GM19238 (cell line): Measurements from ENCODE around the gene KCTD7.
"Not testable (repeated sequence)": the region's sequence is repeated elsewhere in the genome, so short reads cannot be mapped to it uniquely, and the experiment has no call there.

Experiments used
- DNase-seq: peaks from one replicate; pipeline ENCODE4 v3.0.0; 2011; ENCODE audit warnings: low spot score; ENCODE audit not compliant: insufficient read length

The KCTD7 gene

DNA sequence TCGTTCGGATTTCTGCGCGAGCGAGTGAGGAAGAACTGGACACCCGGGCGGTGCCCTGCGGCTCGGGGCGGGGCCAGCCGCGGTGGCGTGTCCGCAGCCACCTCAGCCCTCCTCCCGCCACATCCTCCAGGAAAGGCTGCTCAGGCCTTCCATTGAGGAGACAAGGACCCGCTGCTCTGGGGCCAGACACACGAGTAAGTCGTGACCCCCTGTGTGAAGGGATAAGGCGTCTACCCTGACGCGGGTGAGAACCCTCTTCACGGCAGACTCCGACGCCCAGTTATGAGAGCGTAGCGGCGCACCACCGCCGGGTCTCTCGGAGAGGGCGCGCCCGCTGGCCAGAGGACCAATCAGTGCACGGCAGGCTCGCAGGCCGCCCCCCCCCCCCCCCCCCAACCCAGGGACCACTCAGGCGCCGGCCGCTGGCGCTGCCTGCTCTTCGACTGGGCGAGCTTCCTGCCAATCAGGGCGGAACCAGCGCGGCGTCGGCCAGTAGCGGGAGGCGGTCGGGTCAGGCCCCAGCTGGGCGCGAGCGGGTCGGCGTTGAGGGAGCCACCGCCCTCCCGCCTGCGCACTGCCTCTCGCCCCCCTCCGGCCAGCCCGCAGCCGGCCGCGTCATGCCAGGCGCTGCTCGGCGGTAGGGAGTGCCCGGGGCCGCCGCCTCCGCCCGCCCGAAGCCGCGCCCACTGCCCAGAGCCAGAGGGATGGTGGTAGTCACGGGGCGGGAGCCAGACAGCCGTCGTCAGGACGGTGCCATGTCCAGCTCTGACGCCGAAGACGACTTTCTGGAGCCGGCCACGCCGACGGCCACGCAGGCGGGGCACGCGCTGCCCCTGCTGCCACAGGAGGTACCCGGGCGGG is at the start of gene KCTD7:
Gene KCTD7 (plus strand): TSS at position 521 of the 861 bp plus-strand sequence. CDS start 184 bp downstream, at position 705.
- DNase-seq: peak; percentile 99

DNA sequence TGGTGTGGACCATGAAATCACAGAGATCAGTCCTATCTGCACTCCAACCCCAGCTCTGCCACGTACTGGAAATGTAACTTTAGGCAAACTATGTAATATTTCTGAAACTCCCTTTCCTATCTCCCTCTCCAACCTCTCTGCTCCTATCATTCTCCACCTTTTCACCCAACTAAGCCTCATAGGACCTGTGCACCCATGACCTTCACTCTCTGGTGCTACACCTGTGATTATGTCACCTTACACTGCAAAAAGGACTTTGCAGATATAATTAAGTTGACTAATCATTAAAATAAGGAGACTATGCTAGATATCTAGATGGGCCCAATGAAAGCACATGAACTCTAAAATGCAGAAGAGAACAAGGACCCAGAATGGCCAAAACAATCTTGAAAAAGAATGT is 48.3 kb upstream of the KCTD7 start:
- DNase-seq: not testable (repeated sequence)

DNA sequence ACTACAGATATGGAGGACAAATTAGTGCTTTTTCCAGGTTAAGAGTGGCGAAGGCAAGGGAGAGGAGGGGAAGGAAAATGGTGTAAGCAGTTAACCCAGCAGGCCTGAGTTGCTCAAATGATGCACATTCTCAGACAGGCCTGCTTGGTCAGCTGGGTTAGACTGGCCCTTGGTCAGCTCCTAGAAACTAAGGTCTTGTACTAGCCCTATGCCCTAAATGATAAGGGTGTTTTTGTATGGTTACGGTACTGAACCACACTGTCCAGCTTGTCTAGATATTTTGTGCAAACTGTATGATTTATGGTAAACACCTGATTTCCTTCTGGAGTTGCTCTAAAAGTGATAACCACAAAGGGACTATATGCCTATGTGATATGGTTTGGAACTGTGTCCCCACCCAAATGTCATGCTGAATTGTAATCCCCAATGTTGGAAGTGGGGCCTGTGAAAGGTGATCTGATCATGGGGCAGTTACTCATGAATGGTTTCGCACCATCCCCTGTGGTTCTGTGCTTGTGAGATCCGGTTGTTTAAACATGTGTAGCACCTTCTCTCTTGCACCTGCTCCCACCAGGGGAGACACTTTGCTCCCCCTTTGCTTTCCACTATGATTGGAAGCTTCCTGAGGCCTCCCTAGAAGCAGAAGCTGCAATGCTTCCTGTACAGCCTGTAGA is 45.7 kb upstream of the KCTD7 start:
- not testable (repeated sequence) for DNase-seq

DNA sequence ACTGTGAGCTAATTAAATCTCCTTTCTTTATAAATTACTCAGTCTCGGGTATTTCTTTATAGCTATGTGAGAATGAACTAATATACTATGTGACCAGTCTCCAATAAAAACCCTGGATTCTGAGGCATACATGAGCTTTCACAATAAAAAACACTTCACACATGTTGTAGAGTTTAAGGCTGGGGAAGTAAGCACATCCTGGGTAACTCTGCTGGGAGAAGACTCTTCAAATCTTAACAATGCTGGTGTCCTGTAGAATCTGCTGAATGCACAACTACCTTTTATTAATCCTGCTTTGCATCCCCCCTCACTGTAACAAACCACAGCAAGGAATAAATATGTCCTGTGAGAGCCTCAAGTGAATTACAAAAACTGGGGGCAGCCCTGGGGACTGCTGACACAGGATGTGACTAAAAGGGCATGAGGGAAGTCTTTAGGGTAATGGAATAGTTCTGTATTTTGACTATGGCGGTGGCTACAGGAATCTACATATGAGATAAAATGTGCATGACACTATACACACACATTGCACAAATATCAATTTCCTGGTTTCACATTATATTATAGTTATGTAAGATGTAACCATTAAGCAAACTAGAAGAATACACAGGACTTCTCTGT is 45.1 kb upstream of the KCTD7 start:
- DNase-seq: no peak

- DNase-seq: no peak
These were observed 42.5 kb upstream of the KCTD7 start for GRCh38 chr7:66586181-66586580.

DNA sequence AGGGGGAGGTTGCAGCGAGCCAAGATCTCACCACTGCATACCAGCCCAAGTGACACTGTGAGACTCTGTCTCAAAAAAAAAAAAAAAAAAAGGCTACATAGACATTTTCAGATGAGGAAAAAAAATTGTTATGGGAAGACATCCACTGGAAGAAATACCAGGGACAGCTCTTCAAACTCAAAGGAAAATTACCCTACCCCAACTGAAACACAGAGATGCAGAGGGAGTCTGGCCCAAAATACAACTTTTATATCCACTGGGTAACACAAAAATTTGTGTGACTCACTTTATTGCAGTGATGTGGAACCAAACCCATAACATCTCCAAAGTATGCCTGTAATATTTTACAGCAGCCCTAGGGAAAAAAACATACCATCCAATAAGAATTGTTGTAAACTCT is 40.5 kb upstream of the KCTD7 start:
- not testable (repeated sequence) for DNase-seq

DNA sequence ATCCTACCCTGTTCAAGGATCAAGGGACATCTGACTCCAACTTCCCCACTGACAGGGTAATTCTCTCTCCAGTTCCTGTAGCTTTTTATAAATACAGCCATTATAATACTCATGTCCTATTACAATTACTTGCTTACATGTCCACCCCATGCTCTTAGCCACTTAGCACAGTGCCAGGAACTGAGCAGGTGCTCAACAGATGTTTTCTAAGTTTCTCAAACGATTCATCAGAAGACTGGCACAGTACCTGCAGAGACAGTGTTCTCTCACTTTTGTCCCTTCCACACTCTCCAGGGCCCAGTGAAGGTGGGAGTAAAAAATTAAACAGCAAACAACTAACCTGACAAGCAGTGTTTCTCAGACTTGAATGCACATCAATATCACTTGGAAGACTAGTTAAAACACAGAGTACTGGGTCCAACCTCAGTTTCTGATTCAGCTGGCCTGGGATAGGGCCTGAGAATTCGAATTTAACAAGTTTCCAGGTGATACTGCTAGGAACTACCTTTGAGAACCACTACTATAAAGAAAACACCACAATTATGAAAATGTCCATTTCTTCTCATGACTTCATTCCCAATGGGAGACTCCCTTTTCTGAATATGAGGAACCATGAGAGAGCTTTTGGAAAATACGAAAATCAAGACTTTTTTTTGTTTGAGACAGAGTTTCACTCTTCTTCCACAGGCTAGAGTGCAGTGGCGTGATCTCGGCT is 39.7 kb upstream of the KCTD7 start:
- DNase-seq: not testable (repeated sequence)

DNA sequence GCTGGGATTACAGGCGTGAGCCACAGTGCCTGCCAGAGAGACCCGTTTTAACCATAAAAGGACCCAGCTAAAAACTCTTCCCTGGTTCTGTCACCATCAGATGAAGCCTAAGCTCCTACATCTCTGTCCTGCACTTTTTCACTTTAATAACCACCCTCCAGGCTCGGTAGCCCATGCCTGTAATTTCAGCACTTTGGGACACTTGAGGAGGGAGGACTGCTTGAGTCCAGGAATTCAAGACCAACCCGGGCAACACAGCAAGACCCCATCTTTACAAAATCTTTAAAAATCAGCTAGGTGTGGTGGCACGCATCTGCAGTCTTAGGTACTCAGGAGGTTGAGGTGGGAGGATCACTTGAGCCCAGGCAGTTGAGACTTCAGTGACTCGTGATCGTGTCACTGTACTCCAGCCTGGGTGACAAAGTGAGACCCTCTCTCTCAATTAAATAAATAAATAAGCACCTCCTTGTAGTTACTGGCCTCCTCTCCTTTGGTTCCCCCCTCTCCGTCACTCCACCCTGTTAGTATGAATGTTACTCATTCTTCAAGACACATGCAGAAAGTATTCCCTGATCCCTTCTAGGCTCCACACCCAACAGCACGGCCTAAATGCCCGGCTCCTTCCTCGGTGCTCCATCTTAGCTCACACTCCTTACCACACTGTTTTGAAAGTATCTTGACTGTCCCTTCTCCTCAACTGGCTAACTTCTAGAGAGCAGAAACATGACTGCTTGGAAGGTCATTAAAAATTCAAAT is 38.2 kb upstream of the KCTD7 start:
- DNase-seq: not testable (repeated sequence)

- DNase-seq: not testable (repeated sequence)
These were observed 37.5 kb upstream of the KCTD7 start for GRCh38 chr7:66591058-66591798.

GRCh38 chr7:66591799-66592596 is 36.7 kb upstream of the KCTD7 start:
- peak; percentile 91 for DNase-seq

- not testable (repeated sequence) for DNase-seq
These were observed 36.0 kb upstream of the KCTD7 start for GRCh38 chr7:66592597-66593146.

- not testable (repeated sequence) for DNase-seq
These were observed 34.6 kb upstream of the KCTD7 start for GRCh38 chr7:66594082-66594481.

DNA sequence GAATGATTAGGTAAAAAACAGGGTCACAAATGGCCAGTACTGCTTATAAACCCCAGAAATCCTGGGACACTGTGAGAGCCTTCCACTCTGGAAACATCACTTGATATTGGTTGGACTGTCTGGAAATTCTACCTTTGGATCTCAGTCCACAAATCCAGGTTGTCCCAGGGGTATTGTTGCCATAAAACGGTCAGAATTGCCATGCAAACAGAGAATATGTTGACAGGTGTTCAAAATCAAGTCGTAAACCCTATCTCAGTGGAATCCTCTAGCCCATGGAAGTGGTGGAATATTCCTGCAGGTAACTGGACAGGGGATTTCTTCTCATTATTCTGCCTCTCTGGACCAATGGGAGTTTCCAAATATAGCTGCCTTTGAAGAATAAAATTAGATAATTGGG is 31.2 kb upstream of the KCTD7 start:
- no peak for DNase-seq

DNA sequence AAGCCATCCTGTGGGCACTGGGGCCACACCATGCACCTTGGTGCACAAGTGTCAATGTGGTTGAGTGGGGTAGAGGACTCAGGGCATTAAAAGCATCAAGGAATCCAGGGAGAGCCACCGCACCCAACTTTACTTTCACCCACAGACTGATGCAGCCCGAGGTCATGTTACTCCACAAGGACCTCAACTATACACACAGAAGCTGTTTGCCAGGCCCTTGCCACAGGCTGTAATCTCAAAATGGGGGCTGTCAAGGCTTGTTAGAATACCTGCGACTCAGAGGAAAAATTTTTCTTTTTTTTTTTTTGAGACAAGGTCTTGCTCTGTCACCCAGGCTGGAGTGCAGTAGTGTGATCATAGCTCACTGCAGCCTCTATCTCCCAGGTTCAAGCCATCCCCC is 26.5 kb upstream of the KCTD7 start:
- no peak for DNase-seq

DNA sequence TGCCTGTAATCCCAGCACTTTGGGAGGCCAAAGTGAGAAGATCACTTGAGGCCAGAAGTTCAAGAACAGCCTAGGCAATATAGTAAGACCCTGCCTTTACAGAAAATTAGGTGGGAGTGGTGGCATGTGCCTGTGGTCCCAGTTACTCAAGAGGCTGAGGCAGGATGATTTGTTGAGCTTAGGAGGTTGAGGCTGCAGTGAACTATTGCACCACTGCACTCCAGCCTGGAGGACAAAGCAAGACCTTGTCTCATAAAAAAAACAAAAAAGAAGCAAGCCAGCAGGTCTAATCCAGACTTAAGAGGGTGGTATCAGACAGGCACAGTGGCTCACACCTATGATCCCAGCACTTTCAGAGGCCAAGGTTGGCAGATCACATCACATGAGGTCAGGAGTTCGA is 24.5 kb upstream of the KCTD7 start:
- DNase-seq: no peak

- not testable (repeated sequence) for DNase-seq
These were observed 22.0 kb upstream of the KCTD7 start for GRCh38 chr7:66606540-66607291.

DNA sequence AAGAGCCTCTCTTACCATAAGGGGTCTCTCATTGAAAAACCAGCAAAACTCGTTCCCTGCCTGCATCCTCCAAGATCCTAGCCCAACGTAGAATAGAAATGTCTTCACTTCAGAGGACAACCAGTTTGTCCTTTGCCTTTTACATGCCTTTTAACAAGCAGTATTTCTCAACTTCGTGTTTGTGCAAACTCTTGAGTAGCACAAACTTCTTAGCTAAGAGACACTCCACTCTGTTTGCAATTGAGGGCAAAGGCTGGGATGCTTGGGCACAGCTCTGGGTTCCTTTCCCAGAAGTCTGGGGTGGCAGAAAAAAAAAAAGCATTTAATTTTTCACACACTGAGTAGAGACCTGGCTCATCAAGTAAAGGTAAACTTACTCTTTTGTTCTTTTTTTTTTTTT is 19.5 kb upstream of the KCTD7 start:
- no peak for DNase-seq

- DNase-seq: not testable (repeated sequence)
These were observed 14.1 kb upstream of the KCTD7 start for GRCh38 chr7:66614596-66614995.
